ENCODE data around the gene ADD1.

The ADD1 gene

DNA sequence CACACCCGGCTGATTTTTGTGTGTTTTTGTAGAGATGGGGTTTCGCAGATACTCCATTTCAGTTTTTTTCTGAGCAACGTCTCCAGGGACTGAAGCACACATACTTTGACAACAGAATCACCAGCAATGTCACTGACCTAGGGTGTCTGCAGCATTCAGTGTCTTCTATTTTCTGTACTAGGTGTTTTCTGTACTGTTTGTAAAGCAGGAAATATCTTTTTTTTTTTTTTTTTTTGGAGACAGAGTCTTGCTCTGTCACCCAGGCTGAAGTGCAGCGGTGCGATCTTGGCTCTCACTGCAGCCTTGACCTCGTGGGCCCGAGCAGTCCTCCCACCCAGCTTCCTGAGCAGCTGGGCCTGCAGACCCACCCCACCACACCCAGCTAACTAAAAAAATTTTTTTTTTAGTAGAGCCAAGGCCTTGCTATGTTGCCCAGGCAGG lies 8.9 kb downstream of the ADD1 start:
- H3K36me3 ChIP-seq (ENCODE audit: control insufficient read depth, insufficient read depth, low read length) = no peaks in the 10 kb centered on the region; the same call in 1 of the 2 replicates
- no peaks in the 10 kb centered on the region for H3K27me3 ChIP-seq (replicated peaks; ENCODE audit: control insufficient read depth, insufficient read depth, low read length)
- H3K4me3 ChIP-seq (replicated peaks; ENCODE audit: low read depth, low read length) = peak overlapping the region; percentile 13; the same call in 1 of the 2 replicates
- TF ChIP-seq, protein P1, sequence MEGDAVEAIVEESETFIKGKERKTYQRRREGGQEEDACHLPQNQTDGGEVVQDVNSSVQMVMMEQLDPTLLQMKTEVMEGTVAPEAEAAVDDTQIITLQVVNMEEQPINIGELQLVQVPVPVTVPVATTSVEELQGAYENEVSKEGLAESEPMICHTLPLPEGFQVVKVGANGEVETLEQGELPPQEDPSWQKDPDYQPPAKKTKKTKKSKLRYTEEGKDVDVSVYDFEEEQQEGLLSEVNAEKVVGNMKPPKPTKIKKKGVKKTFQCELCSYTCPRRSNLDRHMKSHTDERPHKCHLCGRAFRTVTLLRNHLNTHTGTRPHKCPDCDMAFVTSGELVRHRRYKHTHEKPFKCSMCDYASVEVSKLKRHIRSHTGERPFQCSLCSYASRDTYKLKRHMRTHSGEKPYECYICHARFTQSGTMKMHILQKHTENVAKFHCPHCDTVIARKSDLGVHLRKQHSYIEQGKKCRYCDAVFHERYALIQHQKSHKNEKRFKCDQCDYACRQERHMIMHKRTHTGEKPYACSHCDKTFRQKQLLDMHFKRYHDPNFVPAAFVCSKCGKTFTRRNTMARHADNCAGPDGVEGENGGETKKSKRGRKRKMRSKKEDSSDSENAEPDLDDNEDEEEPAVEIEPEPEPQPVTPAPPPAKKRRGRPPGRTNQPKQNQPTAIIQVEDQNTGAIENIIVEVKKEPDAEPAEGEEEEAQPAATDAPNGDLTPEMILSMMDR (IDR thresholded peaks at IDR 0.05; ENCODE audit: insufficient read depth, low read length, poor library complexity, severe bottlenecking) = no peak
- DNase-seq (ENCODE audit: extremely low read depth, insufficient read length) = peak; percentile 64

- TF ChIP-seq, protein P1 (IDR thresholded peaks at IDR 0.05; ENCODE audit: insufficient read depth, low read length, poor library complexity, severe bottlenecking) = no peak
- no peak for DNase-seq (ENCODE audit: extremely low read depth, insufficient read length)
- Histone ChIP-seq H3K27me3 (replicated peaks; ENCODE audit: control insufficient read depth, insufficient read depth, low read length) (no peaks in the 10 kb centered on the region), H3K36me3 (ENCODE audit: control insufficient read depth, insufficient read depth, low read length) (no peaks in the 10 kb centered on the region; the same call in 1 of the 2 replicates), H3K4me3 (replicated peaks; ENCODE audit: low read depth, low read length) (no peak overlapping the region)
Observed at GRCh38 chr4:2855584-2855983, 11.9 kb downstream of the ADD1 start.

DNA sequence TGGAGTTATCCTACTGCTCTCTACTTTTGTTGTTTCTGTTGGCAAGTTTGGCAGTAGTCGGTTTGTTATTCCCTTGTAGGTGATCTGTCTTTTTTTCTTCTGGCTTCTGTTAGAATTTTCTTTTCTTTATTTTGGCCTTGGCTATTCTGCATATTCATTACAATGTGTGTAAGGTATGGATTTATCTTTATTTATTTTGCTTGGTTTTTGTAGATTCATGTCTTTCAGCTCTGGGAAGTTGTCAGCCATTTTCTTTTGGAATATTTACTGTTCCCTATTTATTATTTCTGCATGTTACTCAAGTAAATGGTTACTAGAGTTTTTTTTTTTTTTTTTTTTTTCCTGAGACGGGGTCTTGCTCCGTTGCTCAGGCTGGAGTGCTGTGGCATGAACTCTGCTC lies 12.6 kb downstream of the ADD1 start:
- DNase-seq (ENCODE audit: extremely low read depth, insufficient read length) = no peak
- TF ChIP-seq, protein P1 (IDR thresholded peaks at IDR 0.05; ENCODE audit: insufficient read depth, low read length, poor library complexity, severe bottlenecking) = no peak
- no peaks in the 10 kb centered on the region for H3K27me3 ChIP-seq (replicated peaks; ENCODE audit: control insufficient read depth, insufficient read depth, low read length)
- H3K4me3 ChIP-seq (replicated peaks; ENCODE audit: low read depth, low read length) = no peak overlapping the region
- H3K36me3 ChIP-seq (ENCODE audit: control insufficient read depth, insufficient read depth, low read length) = no peaks in the 10 kb centered on the region; the same call in 1 of the 2 replicates

DNA sequence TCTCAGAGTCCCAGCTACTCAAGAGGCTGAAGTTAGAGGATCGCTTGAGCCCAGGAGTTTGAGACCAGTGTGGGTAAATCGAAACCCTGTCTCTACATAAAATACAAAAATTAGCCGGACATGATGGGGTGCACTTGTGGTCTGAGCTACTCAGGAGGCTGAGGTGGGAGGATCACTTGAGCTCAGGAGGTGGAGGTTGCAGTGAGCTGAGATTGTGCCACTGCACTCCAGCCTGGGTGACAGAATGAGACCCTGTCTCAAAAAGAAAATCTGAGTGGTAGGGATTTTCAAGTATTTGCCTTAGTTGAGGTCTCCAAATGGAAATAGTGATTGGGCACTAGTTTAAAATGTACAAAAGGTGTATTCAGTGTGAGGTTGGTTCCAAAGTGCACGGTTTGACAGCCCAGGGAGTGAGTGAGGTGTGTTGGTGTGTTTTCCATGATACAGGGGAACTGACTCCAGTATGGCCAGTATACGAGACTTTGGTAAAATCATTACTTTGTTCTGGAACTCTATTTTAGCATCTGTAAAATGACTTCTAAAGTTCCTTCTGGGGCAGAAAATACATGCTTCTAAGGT lies 13.8 kb downstream of the ADD1 start:
- Histone ChIP-seq H3K36me3 (ENCODE audit: control insufficient read depth, insufficient read depth, low read length) (no peaks in the 10 kb centered on the region; the same call in 1 of the 2 replicates), H3K27me3 (replicated peaks; ENCODE audit: control insufficient read depth, insufficient read depth, low read length) (no peaks in the 10 kb centered on the region), H3K4me3 (replicated peaks; ENCODE audit: low read depth, low read length) (no peak overlapping the region)
- TF ChIP-seq, protein P1 (IDR thresholded peaks at IDR 0.05; ENCODE audit: insufficient read depth, low read length, poor library complexity, severe bottlenecking) = no peak
- no peak for DNase-seq (ENCODE audit: extremely low read depth, insufficient read length)

DNA sequence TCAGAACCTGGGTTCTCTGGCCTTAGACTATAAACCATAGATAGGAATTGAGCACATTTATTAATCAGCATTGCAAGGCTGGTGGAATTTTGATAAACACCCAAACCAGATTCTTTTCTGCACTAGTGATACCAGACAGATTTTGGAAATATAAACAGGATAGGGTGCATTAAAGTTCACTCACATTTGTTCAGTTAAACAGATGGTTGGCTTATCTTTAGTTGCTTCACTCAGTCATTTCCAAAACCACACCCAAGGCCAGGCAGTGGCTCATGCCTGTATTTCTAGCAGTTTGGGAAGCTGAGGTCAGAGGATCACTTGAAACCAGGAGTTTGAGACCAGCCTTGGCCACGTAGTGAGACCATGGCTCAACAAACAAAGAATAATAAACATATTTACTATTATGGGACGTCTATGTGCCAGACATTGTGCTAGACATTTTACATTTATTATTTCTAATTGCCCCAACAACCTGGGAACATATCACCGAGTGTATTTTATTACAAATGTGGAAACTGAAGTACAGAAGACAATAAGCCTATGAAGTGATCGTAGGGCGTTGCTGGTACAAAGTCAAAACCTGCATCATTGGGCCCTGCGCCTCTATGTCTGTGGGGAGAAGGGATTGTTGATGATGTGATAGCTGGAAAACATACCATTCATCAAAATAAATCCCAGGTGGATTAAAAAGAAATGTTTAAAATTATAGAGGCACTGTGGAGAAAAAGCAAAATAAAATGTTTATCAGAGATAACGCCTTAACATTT lies 15.0 kb downstream of the ADD1 start:
- TF ChIP-seq, protein P1 (IDR thresholded peaks at IDR 0.05; ENCODE audit: insufficient read depth, low read length, poor library complexity, severe bottlenecking) = no peak
- Histone ChIP-seq H3K4me3 (replicated peaks; ENCODE audit: low read depth, low read length) (no peak overlapping the region), H3K27me3 (replicated peaks; ENCODE audit: control insufficient read depth, insufficient read depth, low read length) (no peaks in the 10 kb centered on the region), H3K36me3 (ENCODE audit: control insufficient read depth, insufficient read depth, low read length) (no peaks in the 10 kb centered on the region; the same call in 1 of the 2 replicates)
- no peak for DNase-seq (ENCODE audit: extremely low read depth, insufficient read length)
